ENCODE data around the gene ZNF316.

- no peak for TF ChIP-seq CTCF (conservative IDR thresholded peaks at IDR 0.05 in 1 of 2, IDR thresholded peaks at IDR 0.05 in 1 of 2; ENCODE audit: low read depth in 1 of 2, low read length in 2 of 2)
- no peak for TF ChIP-seq EZH2 (IDR thresholded peaks at IDR 0.05; ENCODE audit: low read length, missing control alignments)
Observed at GRCh38 chr7:6639627-6640026, 2.5 kb downstream of the ZNF316 start.

Data from fibroblast of lung (primary cell).